DMS 273 (cell line): ENCODE results near the gene EVPL.
"Not testable (repeated sequence)": the region's sequence is repeated elsewhere in the genome, so short reads cannot be mapped to it uniquely, and the experiment has no call there.

ENCODE experiments used
- DNase-seq: peaks from one replicate; lab custom pipeline; 2025; ENCODE audit not compliant: unreplicated experiment; lab: John Stamatoyannopoulos, UW

EVPL gene

DNA sequence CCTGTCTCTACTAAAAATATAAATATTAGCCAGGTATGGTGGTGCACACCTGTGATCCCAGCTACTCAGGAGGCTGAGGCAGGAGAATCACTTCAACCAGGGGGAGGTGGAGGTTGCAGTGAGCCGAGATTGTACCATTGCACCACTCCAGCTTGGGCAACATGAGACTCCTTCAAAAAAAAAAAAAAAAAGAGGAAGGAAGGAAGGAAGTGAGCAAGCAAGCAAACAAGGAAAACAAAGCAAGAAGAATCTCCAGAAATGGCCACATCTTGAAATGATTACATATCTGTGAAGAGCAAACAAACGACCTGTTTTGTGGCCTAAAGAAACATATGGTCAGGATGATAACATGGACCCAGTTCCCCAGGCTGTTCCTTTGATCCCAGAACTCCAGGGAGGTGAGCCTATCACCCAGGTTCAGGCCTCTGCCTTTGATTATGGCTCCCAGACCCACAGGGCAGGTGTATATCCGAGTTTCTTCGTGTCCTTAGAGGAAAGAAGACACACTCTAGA is 57.0 kb downstream of the EVPL start:
- no peak for DNase-seq

DNA sequence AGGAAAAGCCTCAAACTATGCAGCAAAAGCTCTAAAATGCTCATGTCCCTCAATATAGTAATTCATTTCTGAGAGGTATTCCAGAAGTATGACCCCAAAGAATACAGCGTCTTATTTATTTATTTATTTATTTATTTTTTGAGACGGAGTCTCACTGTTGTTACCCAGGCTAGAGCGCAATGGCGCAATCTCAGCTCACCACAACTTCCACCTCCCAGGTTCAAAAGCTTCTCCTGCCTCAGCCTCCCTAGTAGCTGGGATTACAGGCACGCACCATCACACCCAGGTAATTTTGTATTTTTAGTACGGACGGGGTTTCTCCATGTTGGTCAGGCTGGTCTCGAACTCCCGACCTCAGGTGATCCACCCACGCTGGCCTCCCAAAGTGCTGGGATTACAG is 58.1 kb downstream of the EVPL start:
- DNase-seq: not testable (repeated sequence)

DNA sequence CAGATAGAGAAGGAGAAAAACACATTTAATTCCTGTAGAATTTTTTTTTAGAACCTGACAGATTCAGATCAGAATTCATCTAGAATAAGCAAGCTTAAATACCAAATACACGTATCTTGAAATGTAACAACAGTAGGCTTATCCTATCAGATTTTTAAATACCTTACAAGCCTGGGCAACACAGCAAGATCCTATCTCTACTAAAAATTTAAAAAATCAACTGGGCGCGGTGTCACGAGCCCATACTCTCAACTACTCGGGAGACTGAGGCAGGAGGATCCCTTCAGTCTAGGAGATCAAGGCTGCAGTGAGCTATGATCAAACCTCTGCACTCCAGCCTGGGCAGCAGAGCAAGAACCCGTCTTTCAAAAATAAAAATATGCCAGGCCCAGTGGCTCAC is 61.6 kb downstream of the EVPL start:
- DNase-seq: no peak

DNA sequence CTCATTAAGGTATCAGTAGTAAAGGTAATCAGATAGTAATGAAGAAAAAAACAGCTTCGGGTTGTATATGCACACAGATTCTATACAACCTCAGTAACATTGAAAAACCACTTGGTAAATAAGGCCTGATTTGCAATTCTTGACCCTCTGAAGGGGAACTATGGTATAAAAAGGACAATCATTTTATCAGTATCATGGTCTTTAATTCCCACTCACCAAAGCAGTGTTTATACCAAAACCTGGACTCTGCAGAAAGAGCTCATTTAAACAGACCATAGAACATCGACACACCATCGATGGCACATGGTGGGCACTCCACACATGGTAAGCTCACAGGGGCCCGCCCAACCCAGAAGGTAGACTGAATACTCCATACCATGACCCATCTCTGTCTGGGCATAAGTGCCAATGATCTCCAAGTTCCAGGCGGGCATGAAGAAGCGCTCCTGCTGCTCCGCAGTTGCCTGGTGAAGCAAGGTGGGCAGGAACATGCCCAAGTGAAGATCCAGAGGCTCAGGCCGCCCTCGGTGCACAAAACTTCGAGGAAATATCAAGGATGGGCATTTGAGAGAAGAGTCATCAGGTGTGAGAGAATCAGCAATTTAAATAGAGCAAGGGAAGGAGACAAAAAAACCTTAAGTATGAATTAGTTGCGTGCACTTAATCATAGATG is 67.1 kb downstream of the EVPL start:
- DNase-seq: no peak

DNA sequence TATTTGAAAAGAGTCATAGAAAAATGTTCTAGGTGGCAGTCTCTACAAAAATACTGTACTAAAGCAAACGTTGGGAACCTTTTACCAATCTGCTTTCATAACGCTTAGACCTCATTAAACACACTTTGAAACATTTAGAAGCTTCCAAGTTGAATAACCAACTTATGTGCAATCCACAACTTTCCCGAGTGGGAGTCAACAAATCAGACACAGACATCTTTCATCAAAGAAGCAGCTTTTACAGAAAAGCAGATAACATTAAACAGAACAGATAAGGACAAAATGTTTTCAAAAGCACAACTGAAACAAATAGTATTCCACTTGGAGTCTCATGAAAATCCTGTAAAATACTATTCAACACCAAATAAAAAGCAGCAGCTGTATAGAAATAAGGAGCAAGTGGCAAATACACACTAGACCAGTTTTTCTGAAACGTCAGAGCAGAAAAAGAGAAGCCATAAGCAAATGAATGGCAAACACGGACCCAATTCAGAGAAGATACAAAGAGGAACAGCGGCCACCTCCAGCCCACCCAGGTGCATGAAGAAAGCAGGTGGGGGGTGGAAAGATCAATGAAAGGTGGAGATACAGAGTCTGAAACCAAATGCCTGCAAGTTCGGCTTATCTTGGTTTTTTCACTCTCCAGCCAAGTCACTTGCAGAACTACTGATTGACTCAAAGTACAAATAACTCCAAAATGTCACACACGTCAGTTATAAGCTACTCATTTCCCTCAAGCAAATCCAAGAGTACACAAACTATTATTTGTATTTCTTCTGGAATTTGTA is 67.9 kb downstream of the EVPL start:
- DNase-seq: no peak
